ENCODE data around the gene ABR. TPM values are rescaled to one million over a fixed set of nuclear protein-coding genes. Genes with fewer than 3 reads are reported as not detected.

Gene ABR
- total RNA-seq, 2 experiments from 2014 or later: 32.1 to 33.4 TPM

DNA sequence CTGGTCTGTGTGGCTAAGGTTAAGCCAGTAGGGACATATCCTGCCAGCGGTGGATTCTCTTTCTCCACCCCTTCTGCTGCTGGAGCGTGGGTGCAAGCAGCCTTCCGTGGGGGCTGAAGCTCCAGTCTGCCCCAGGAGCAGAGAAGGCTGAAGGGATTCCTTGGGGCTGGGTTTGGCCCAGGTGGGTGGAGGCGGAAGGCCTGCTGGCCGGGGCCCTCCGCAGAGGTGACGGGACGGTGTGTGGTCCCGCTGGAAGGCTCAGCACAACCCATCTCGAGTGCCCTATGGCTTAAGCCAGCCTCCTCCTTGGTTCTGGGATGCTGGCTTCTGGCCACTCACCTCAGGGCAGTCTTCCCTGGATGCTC lies 169.7 kb downstream of the ABR start:
- Mint-ChIP-seq H3K9me3 (no peaks in the 10 kb centered on the region), H3K27me3 (ENCODE audit: low read depth) (no peaks in the 10 kb centered on the region), H3K27ac (no peak overlapping the region), H3K4me3 (no peak overlapping the region), H3K36me3 (ENCODE audit: low read depth) (no peaks in the 10 kb centered on the region), H3K4me1 (ENCODE audit: low read depth) (peaks cover 6% of the 10 kb centered on the region)
- intact Hi-C loops (cut with micrococcal nuclease): no loop called here
- DNase-seq: no peak
- CTCF ChIA-PET: no interaction called here

- no peaks in the 10 kb centered on the region for H3K36me3 Mint-ChIP-seq (ENCODE audit: low read depth)
- peaks cover 8% of the 10 kb centered on the region for H3K4me1 Mint-ChIP-seq (ENCODE audit: low read depth)
- CTCF ChIA-PET: no interaction called here
Measured at GRCh38 chr17:1009229-1010085, 170.3 kb downstream of the ABR start.

GRCh38 chr17:1008008-1008761 lies 171.6 kb downstream of the ABR start:
- Mint-ChIP-seq H3K4me3 (no peak overlapping the region), H3K27me3 (ENCODE audit: low read depth) (no peaks in the 10 kb centered on the region), H3K4me1 (ENCODE audit: low read depth) (peaks cover 8% of the 10 kb centered on the region), H3K27ac (no peak overlapping the region), H3K9me3 (no peaks in the 10 kb centered on the region), H3K36me3 (ENCODE audit: low read depth) (no peaks in the 10 kb centered on the region)
- CTCF ChIA-PET: no interaction called here
- intact Hi-C loops (cut with micrococcal nuclease): no loop called here
- DNase-seq: no peak

More at GRCh38 chr17:1009229-1010085, 170.3 kb downstream of the ABR start:
- no peak overlapping the region for H3K4me3 Mint-ChIP-seq
- no peaks in the 10 kb centered on the region for H3K27me3 Mint-ChIP-seq (ENCODE audit: low read depth)
- intact Hi-C loops (cut with micrococcal nuclease): no loop called here
- no peaks in the 10 kb centered on the region for H3K9me3 Mint-ChIP-seq
- DNase-seq: no peak
- no peak overlapping the region for H3K27ac Mint-ChIP-seq

DNA sequence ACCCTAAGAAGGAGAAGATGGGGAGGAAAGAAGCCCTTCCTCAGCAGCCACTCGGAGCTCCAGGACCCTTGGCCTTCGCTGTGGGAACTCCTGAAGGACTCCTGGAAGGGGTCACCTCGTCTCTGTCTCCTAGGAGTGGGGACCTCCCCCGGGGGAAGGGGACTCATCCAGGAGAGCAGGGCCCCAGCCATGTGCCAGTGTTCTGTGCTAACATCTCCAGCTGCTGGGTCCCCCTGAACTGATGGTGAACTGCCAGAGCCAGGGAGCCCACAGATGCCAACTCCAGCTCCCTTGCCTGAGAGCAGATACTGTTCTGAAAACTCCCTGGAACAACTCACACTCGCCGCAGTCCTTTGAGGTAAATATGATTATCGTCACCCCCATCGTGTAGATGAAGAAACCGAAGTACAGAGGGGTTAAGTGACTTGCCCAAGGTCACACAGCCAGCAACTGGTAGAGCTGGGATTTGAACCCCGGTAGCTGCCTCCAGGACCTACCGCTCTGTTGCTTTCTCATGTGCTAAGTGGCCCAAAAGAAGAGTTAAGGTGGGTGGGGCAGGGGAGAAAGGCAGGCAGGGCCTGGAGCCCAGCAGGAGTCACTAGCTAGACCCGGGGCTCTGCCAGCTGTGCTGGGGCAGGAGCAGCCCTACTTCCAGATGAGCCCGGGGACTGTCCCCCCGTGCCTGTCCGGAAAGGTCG lies 172.3 kb downstream of the ABR start:
- intact Hi-C loops (cut with micrococcal nuclease): no loop called here

DNA sequence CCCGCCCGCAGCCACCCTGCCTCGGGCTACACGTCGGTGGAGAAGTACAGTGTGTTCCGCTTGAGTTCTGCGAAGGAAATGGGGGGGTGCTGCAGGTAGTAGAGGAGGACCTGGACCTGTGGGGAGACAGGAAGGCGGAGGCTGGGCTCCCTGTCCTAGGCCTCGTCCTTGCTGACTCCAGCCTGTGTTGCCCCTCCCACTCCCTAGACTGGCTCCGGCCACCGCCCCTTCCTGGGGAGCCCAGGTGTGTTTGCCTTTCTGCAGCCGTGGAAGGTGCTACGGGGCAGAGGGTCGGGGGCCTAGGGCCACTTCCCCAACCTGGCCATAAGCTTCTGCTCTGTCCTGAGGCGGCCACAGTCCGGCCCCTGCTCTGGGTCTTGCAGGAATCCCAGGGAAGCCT lies 173.7 kb downstream of the ABR start:
- no peak for DNase-seq
- peaks cover 9% of the 10 kb centered on the region for H3K4me1 Mint-ChIP-seq (ENCODE audit: low read depth)
- no peaks in the 10 kb centered on the region for H3K27me3 Mint-ChIP-seq (ENCODE audit: low read depth)
- peaks cover 10% of the 10 kb centered on the region for H3K36me3 Mint-ChIP-seq (ENCODE audit: low read depth)
- H3K4me3 Mint-ChIP-seq: no peak overlapping the region
- CTCF ChIA-PET: no interaction called here
- no peak overlapping the region for H3K27ac Mint-ChIP-seq
- intact Hi-C loops (cut with micrococcal nuclease): no loop called here
- no peaks in the 10 kb centered on the region for H3K9me3 Mint-ChIP-seq

More for the DNA sequence above, 172.3 kb downstream of the ABR start:
- no peak overlapping the region for H3K4me3 Mint-ChIP-seq
- H3K36me3 Mint-ChIP-seq (ENCODE audit: low read depth): no peaks in the 10 kb centered on the region
- no peaks in the 10 kb centered on the region for H3K27me3 Mint-ChIP-seq (ENCODE audit: low read depth)
- no peak for DNase-seq
- H3K4me1 Mint-ChIP-seq (ENCODE audit: low read depth): peaks cover 8% of the 10 kb centered on the region
- CTCF ChIA-PET: no interaction called here
- no peaks in the 10 kb centered on the region for H3K9me3 Mint-ChIP-seq
- H3K27ac Mint-ChIP-seq: no peak overlapping the region

DNA sequence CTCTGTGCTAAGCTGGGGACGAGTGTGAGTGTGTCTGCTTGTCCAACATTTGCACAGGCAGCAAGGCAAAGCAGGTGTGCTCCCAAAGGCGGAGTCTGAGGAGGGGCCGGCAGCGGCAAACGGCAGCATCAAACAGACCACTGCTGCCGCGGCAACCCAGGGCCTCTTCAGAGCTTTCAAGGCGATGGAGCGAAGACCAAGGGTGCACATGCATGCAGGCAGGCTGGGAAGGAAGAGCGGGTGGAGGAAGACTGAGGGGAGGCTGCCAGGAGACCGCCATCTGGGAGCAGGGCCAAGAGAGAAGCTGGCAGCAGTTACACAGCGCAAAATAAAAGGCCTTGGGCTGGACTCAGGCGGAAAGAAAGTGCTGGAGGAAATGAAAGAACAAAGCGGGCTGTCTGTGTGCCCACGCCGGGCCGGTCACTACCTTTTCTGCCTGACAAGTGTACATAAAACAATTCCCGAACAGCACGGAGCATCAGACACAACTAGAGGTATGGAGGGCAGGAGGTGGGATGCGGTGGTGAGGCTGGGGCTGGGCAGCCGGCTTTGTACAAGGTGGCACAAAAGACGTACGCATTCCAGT lies 174.3 kb downstream of the ABR start:
- CTCF ChIA-PET: no interaction called here
- DNase-seq: no peak
- H3K36me3 Mint-ChIP-seq (ENCODE audit: low read depth): peaks cover 16% of the 10 kb centered on the region
- no peaks in the 10 kb centered on the region for H3K9me3 Mint-ChIP-seq
- no peak overlapping the region for H3K27ac Mint-ChIP-seq
- intact Hi-C loops (cut with micrococcal nuclease): no loop called here
- peaks cover 12% of the 10 kb centered on the region for H3K4me1 Mint-ChIP-seq (ENCODE audit: low read depth)
- H3K4me3 Mint-ChIP-seq: no peak overlapping the region
- H3K27me3 Mint-ChIP-seq (ENCODE audit: low read depth): no peaks in the 10 kb centered on the region

DNA sequence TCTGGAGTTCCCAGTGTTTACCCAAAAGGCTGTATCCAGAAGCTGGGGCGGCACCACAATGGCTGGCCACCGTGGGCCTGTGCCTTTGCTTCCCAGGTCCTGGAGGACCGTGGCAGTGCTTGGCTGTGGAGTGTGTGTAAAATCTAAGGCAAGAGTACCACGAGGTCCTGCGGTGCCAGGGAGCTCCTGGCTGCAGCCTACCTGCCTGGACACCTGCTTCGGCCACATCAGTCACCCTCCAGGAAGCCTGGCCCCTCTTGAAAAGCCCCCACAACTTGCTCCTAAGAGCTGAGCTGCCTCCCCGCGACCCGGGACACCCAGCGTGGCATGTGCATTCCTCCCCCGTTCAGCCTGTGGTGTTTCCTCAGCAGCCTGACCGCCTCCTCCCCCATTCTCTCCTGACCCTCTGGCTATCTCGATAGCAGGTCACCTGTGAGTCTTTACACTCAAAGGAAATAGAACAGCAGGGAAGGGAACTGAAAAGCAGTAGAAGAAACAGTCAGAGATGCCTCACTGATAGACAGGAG lies 174.9 kb downstream of the ABR start:
- no peaks in the 10 kb centered on the region for H3K27me3 Mint-ChIP-seq (ENCODE audit: low read depth)
- CTCF ChIA-PET: no interaction called here
- H3K9me3 Mint-ChIP-seq: no peaks in the 10 kb centered on the region
- peaks cover 20% of the 10 kb centered on the region for H3K36me3 Mint-ChIP-seq (ENCODE audit: low read depth)
- intact Hi-C loops (cut with micrococcal nuclease): no loop called here
- H3K4me1 Mint-ChIP-seq (ENCODE audit: low read depth): peaks cover 14% of the 10 kb centered on the region
- H3K4me3 Mint-ChIP-seq: no peak overlapping the region
- no peak for DNase-seq
- H3K27ac Mint-ChIP-seq: peak overlapping the region; percentile 28

GRCh38 chr17:1003972-1004768 lies 175.6 kb downstream of the ABR start:
- H3K4me3 Mint-ChIP-seq: no peak overlapping the region
- no peaks in the 10 kb centered on the region for H3K27me3 Mint-ChIP-seq (ENCODE audit: low read depth)
- no peak for DNase-seq
- H3K4me1 Mint-ChIP-seq (ENCODE audit: low read depth): peaks cover 16% of the 10 kb centered on the region
- CTCF ChIA-PET: no interaction called here
- H3K9me3 Mint-ChIP-seq: no peaks in the 10 kb centered on the region
- intact Hi-C loops (cut with micrococcal nuclease): no loop called here
- H3K36me3 Mint-ChIP-seq (ENCODE audit: low read depth): peaks cover 25% of the 10 kb centered on the region
- H3K27ac Mint-ChIP-seq: no peak overlapping the region

DNA sequence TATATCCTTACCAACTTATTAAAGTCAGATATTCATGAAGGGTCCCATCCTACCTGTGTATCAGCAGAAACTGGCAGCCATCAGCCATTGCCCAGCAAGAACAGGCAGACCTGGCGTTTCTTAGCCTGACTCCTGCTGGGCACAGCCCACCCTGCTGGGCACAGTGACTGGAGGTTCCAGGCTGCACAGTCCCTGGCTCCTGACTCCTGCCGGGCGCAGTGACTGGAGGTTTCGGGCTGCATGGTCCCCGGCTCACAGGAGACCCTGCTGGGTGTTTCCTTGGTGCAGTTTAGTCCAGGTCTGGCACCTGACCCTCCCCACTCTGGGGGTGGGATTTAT lies 176.2 kb downstream of the ABR start:
- H3K27me3 Mint-ChIP-seq (ENCODE audit: low read depth): no peaks in the 10 kb centered on the region
- peaks cover 26% of the 10 kb centered on the region for H3K36me3 Mint-ChIP-seq (ENCODE audit: low read depth)
- H3K4me3 Mint-ChIP-seq: no peak overlapping the region
- no peak for DNase-seq
- CTCF ChIA-PET: no interaction called here
- intact Hi-C loops (cut with micrococcal nuclease): no loop called here
- no peaks in the 10 kb centered on the region for H3K9me3 Mint-ChIP-seq
- peaks cover 21% of the 10 kb centered on the region for H3K4me1 Mint-ChIP-seq (ENCODE audit: low read depth)
- no peak overlapping the region for H3K27ac Mint-ChIP-seq

GRCh38 chr17:1002771-1003555 lies 176.8 kb downstream of the ABR start:
- intact Hi-C loops (cut with micrococcal nuclease): no loop called here
- Mint-ChIP-seq H3K9me3 (no peaks in the 10 kb centered on the region), H3K4me1 (ENCODE audit: low read depth) (peaks cover 28% of the 10 kb centered on the region), H3K36me3 (ENCODE audit: low read depth) (peaks cover 26% of the 10 kb centered on the region), H3K4me3 (no peak overlapping the region), H3K27me3 (ENCODE audit: low read depth) (no peaks in the 10 kb centered on the region), H3K27ac (no peak overlapping the region)
- CTCF ChIA-PET: no interaction called here
- DNase-seq: no peak

DNA sequence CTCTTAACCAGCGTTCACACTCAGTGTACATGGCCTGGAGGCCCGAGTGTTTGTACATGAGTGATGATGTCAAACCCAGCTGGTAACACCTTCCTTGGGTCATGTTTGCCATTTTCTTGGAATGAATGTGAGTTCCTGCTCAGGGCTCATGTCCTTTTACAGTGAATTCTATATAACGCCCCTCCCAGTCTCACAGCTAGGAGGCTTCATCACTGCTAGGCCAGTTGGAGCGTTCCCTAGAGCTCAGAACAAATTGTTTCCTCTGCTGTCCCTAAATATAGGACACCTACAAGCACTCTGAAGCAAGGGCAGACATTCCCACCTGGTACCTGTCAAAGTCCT lies 177.4 kb downstream of the ABR start:
- no peak for DNase-seq
- intact Hi-C loops (cut with micrococcal nuclease): no loop called here
- CTCF ChIA-PET: no interaction called here
- no peaks in the 10 kb centered on the region for H3K9me3 Mint-ChIP-seq
- peaks cover 26% of the 10 kb centered on the region for H3K36me3 Mint-ChIP-seq (ENCODE audit: low read depth)
- H3K27ac Mint-ChIP-seq: peak overlapping the region; percentile 66
- peaks cover 31% of the 10 kb centered on the region for H3K4me1 Mint-ChIP-seq (ENCODE audit: low read depth)
- H3K27me3 Mint-ChIP-seq (ENCODE audit: low read depth): no peaks in the 10 kb centered on the region
- H3K4me3 Mint-ChIP-seq: no peak overlapping the region
